Dermis blood vessel endothelial cell (primary cell): ENCODE measurements around the gene C11orf86. TPM values are rescaled to one million over a fixed set of nuclear protein-coding genes. Genes with fewer than 3 reads are reported as not detected.

Source experiments
- total RNA-seq: library from RNA; depleted of rRNA; stranded (reverse); fragments of >200 nt; gene quantifications from 2 replicates; pipeline ENCODE4 v1.2.3, GENCODE V29; 2014

Gene C11orf86
- total RNA-seq, 1 donor from 2014 or later = not detected

Other genes starting within 250 kb of the C11orf86 start
- 36.8 and 50.4 TPM in 2 replicates for gene SPTBN2, start 246.1 kb upstream of the C11orf86 start, total RNA-seq
- gene RCE1, start 131.9 kb upstream of the C11orf86 start, total RNA-seq = 17.0 and 27.0 TPM in 2 replicates
- gene LRFN4, start 118.2 kb upstream of the C11orf86 start, total RNA-seq = 30.8 and 33.3 TPM in 2 replicates
- gene PC, start 16.9 kb upstream of the C11orf86 start, total RNA-seq = 10.2 and 25.3 TPM in 2 replicates
- gene SYT12, start 47.8 kb downstream of the C11orf86 start, total RNA-seq = 0.09 and 0.17 TPM in 2 replicates
- gene RHOD, start 81.5 kb downstream of the C11orf86 start, total RNA-seq = 15.4 and 24.5 TPM in 2 replicates
- 55.1 and 58.5 TPM in 2 replicates for gene KDM2A, start 144.0 kb downstream of the C11orf86 start, total RNA-seq